C4-2B (cell line): ENCODE measurements around the gene KCTD5.

Source experiments
- ZFX ChIP-seq: fragments of 450-650 bp; IDR thresholded peaks from 2 replicates; pipeline ENCODE4 v1.6.1; 2017
- TF ChIP-seq, protein P1 (sequence below): fragments of 450-650 bp; conservative IDR thresholded peaks from 2 replicates; pipeline ENCODE4 v1.5.1; 2017; ENCODE audit warnings: mild to moderate bottlenecking

DNA sequence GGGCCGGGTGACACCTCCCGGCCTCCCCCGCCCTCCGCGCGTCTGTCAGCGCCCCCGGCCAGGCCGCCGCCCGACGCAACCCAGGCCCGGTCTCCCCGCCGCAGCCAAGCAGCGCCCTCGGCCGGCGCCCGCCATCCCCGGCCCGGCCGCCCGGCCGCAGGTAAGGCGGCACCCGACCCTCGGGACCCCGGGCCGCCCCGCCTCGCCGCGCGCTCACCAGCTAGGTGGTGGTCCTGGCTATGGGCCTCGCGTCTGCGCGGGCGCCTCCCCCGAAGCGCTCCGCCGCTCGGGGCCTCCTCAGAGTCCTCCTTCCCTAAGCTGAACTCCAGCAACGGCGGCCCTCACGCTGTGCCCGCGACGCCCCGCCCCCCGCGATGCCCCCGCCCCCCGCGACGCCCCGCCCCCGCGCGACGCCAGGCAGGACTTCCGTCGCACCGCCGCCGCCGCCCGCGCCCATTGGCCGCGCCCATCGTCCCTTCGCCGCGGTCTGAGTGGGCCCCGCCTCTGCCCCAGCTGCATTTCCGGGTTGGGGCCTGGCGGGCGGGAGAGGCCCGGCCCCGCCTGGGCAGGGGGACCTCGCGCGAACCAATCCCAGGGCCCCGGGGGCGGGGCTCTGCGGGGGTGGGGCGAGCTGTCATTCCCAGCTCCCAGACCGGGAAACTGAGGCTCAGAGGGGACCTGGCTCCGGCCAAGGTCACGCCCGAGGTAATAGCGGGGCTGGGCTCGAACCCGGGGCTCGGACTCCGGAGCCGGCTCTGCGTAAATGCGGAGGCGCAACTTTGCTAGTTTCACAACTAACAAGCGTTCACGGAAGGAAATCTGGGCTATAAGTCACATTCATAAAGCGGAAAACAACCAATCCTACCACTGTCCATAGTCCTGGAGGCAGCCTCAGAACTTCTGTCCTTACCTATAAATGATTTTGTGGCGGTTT is 9.0 kb upstream of the KCTD5 start:
- TF ChIP-seq, protein P1, sequence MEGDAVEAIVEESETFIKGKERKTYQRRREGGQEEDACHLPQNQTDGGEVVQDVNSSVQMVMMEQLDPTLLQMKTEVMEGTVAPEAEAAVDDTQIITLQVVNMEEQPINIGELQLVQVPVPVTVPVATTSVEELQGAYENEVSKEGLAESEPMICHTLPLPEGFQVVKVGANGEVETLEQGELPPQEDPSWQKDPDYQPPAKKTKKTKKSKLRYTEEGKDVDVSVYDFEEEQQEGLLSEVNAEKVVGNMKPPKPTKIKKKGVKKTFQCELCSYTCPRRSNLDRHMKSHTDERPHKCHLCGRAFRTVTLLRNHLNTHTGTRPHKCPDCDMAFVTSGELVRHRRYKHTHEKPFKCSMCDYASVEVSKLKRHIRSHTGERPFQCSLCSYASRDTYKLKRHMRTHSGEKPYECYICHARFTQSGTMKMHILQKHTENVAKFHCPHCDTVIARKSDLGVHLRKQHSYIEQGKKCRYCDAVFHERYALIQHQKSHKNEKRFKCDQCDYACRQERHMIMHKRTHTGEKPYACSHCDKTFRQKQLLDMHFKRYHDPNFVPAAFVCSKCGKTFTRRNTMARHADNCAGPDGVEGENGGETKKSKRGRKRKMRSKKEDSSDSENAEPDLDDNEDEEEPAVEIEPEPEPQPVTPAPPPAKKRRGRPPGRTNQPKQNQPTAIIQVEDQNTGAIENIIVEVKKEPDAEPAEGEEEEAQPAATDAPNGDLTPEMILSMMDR, result no peak; the same call in 1 of the 2 replicates
- peak; percentile 82 for TF ChIP-seq ZFX
